ENCODE results near the gene TTI1. TPM values are rescaled to one million over a fixed set of nuclear protein-coding genes. Genes with fewer than 3 reads are reported as not detected.

Gene TTI1
- total and polyA plus RNA-seq, 2 of the 13 experiments (the other 11 are each of a cell fraction or from before 2014, with no cell fraction given) = 22.9 to 39.8 TPM

DNA sequence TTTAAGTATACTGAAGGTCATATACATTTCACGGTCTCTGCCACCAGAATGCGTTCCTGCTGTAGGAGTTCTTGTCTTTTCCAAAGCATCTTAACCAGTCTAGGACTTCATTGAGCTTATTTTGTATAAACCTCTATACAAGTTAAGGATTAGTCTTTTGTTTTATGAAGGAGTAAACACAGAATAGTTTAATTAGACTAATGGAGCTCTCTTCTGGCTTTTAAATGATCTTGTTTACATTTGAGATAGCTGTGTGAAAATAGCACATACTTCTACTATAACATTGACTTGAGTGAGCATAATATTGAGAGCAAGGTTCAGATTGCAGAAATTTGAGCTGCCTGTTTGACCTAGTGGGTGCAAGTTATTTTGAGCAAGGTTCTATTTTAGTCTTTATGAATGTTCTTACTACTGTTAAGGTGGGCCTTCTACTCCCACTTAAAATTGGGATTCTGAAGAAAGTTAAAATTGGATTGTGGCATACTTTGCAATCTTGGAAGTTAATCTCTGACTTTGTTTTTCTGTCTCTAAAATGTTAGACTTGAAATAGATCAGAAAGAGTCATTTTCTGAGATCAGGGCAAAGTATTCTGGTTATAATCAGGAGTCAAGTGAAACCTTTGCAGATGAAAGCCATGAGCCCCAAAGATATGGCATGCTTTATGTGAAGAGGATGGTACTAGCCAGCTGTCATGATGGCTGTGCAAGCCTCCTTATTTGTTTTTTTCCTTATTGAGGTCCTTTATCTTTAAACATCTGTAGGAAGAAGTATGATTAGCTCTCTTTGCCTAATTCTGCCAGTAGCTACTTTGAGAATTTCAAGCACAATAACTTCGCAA, 42.1 kb upstream of the TTI1 start (continued):
- TF ChIP-seq PPARG (CRISPR knock-in tag; conservative IDR thresholded peaks at IDR 0.05) (peak; percentile 93), ZNF7 (CRISPR knock-in tag; IDR thresholded peaks at IDR 0.05) (peak; percentile 99), TEAD3 (CRISPR knock-in tag; optimal IDR thresholded peaks at IDR 0.05; ENCODE audit: borderline replicate concordance) (peak; percentile 64), SMAD3 (CRISPR knock-in tag; IDR thresholded peaks at IDR 0.05) (no peak), MIXL1 (CRISPR knock-in tag; IDR thresholded peaks at IDR 0.05) (0 out of 2 replicates have a peak, but pooled peaks have one; percentile 38), MAFK (conservative IDR thresholded peaks at IDR 0.05 in 1 of 2, IDR thresholded peaks at IDR 0.05 in 1 of 2; ENCODE audit: low read length in 2 of 2) (0 out of 4 replicates have a peak, but pooled peaks of 1 of the 2 experiments have one; percentile 9), ZNF24 (IDR thresholded peaks at IDR 0.05) (no peak), ZBTB34 (CRISPR knock-in tag; IDR thresholded peaks at IDR 0.05) (0 out of 2 replicates have a peak, but pooled peaks have one; percentile 25), HNRNPUL1 (IDR thresholded peaks at IDR 0.05; ENCODE audit: low read depth, low read length) (no peak), PITX1 (CRISPR knock-in tag; IDR thresholded peaks at IDR 0.05) (0 out of 2 replicates have a peak, but pooled peaks have one; percentile 30), GABPB1 (CRISPR knock-in tag; IDR thresholded peaks at IDR 0.05) (no peak), SALL2 (CRISPR knock-in tag; IDR thresholded peaks at IDR 0.05) (no peak), PLSCR1 (CRISPR knock-in tag; IDR thresholded peaks at IDR 0.05; ENCODE audit: borderline replicate concordance) (no peak), NR2F6 (IDR thresholded peaks at IDR 0.05) (peak; percentile 57; the same call in 1 of the 2 replicates), NR2F6 (CRISPR knock-in tag; IDR thresholded peaks at IDR 0.05) (peak; percentile 46; the same call in 1 of the 2 replicates), MED1 (CRISPR knock-in tag; IDR thresholded peaks at IDR 0.05) (peak; percentile 41; the same call in 1 of the 2 replicates), MBNL3 (CRISPR knock-in tag; conservative IDR thresholded peaks at IDR 0.05) (0 out of 2 replicates have a peak, but pooled peaks have one; percentile 15), ARID3A (IDR thresholded peaks at IDR 0.05; ENCODE audit: low read depth, low read length) (peak; percentile 83), FOXJ3 (CRISPR knock-in tag; IDR thresholded peaks at IDR 0.05; ENCODE audit: borderline replicate concordance) (no peak), ARID2 (CRISPR knock-in tag; IDR thresholded peaks at IDR 0.05; ENCODE audit: borderline replicate concordance) (0 out of 2 replicates have a peak, but pooled peaks have one; percentile 58), CCAR2 (optimal IDR thresholded peaks at IDR 0.05; ENCODE audit: low read depth, low read length) (no peak), TCF7 (IDR thresholded peaks at IDR 0.05; ENCODE audit: low read depth) (no peak), GATA4 (IDR thresholded peaks at IDR 0.05; ENCODE audit: borderline replicate concordance, low read depth) (no peak)
- TF ChIP-seq, protein P1, sequence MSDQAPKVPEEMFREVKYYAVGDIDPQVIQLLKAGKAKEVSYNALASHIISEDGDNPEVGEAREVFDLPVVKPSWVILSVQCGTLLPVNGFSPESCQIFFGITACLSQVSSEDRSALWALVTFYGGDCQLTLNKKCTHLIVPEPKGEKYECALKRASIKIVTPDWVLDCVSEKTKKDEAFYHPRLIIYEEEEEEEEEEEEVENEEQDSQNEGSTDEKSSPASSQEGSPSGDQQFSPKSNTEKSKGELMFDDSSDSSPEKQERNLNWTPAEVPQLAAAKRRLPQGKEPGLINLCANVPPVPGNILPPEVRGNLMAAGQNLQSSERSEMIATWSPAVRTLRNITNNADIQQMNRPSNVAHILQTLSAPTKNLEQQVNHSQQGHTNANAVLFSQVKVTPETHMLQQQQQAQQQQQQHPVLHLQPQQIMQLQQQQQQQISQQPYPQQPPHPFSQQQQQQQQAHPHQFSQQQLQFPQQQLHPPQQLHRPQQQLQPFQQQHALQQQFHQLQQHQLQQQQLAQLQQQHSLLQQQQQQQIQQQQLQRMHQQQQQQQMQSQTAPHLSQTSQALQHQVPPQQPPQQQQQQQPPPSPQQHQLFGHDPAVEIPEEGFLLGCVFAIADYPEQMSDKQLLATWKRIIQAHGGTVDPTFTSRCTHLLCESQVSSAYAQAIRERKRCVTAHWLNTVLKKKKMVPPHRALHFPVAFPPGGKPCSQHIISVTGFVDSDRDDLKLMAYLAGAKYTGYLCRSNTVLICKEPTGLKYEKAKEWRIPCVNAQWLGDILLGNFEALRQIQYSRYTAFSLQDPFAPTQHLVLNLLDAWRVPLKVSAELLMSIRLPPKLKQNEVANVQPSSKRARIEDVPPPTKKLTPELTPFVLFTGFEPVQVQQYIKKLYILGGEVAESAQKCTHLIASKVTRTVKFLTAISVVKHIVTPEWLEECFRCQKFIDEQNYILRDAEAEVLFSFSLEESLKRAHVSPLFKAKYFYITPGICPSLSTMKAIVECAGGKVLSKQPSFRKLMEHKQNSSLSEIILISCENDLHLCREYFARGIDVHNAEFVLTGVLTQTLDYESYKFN (CRISPR knock-in tag; conservative IDR thresholded peaks at IDR 0.05) = peak; percentile 78

All from HepG2 (cell line).